Esophagus squamous epithelium (tissue), 4 donors: ENCODE data around the gene TMEM95.

ENCODE experiments used
- CTCF ChIP-seq, 6 experiments: fragments of 450-650 bp in 4 of 6; fragments of 200-600 bp in 2 of 6; sonication (generic) in 2 of 6; IDR thresholded peaks; one replicate each; pipeline ENCODE4 v1.5.1; 2016 to 2019; ENCODE audit warnings: antibody characterized with exemption in 6 of 6, mild to moderate bottlenecking in 4 of 6, moderate library complexity in 4 of 6
- POLR2A ChIP-seq, 4 donors: fragments of 450-650 bp; IDR thresholded peaks; one replicate each; pipeline ENCODE4 v1.6.1; 2017; ENCODE audit warnings: antibody characterized with exemption in 4 of 4, mild to moderate bottlenecking in 4 of 4, moderate library complexity in 3 of 4

- TF ChIP-seq CTCF (IDR thresholded peaks at IDR 0.05): no peak
- TF ChIP-seq POLR2A (IDR thresholded peaks at IDR 0.05): no peak
These were observed 24.3 kb upstream of the TMEM95 start for GRCh38 chr17:7330638-7331015.
